ENCODE results near the gene STN1.
"Not testable (repeated sequence)": the region's sequence is repeated elsewhere in the genome, so short reads cannot be mapped to it uniquely, and the experiment has no call there.

The STN1 gene

DNA sequence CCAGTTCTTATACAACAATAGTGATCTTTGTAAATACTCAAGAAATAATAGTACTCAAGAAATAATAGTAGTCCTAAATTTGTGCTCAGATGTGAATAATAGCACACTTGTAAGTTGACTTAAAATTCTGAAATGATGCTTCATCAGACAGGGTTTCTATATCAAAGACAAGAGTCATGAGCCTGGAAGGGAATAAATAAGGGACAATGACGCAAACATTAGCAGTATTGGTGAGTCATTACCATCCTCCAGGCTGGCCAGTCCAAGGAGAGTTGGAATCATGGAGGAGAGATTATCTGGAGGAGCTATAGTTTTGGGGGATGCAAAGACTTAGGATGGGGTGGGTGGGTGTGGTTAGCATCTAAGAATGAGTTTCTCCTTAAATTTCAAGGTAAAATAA is 56.5 kb downstream of the STN1 start:
- no peak for DNase-seq (ENCODE audit: low spot score)

DNA sequence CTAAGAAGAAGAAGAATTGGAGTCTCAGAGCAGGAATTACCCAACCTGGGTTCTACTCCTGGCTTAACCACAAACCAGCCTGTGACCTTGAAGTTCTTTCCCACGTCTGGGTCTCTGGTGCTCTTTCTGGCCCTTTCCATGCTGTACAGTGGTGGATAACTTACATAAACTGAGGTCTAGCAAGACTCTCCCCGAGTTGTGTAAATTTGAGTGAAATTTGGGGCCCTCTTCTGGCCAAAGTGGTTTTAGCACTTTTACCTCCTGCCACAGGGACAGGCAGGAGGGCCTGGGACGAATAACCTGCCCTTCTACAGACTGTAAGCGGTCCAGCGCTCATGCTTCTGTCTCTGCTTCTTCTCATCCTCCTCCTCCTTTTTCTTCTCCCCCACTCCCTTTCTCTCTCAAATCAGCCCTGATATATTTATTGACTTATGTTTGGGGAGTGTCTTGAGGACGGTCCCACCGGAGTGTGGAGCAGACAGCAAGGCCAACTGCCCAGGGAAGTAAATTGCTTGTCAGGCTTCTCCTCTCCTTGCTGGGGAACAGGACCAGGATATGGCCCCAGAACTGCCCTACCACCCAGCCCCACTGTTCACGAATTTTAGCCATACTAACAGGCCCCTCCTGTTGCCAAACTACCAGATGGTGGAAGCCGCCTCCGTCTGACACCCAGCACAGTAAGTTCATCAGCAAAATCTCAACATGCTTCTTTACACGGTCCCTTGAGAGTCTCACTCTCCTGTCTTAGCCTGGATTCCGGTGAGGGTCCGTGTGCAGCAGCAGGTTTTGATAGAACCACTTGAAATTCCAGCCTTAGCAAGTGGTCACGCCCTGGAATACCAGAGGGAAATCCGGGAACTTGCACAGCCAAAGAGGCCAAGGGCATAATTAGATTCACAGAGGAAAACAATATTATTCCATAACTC is 58.6 kb downstream of the STN1 start:
- peak; percentile 58 for DNase-seq (ENCODE audit: low spot score)

DNA sequence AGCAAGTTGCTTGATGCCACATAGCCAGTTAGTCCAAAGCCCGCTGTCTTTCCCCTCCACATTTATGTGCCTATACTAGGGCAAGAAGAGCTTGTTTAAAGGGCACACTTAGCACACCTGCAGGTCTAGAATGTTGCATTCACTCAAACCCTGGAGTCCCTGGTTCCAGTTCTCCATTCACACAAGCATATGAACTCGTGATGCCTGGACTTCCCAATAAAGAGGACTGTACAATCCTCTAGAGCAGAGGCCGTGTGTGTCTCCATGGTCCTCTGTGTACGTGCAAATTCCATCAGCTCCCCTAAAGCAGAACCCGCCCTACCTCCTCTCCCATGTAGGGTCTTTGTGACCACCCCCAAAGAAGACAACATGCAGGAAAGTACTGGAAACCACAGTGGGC is 59.6 kb downstream of the STN1 start:
- no peak for DNase-seq (ENCODE audit: low spot score)

DNA sequence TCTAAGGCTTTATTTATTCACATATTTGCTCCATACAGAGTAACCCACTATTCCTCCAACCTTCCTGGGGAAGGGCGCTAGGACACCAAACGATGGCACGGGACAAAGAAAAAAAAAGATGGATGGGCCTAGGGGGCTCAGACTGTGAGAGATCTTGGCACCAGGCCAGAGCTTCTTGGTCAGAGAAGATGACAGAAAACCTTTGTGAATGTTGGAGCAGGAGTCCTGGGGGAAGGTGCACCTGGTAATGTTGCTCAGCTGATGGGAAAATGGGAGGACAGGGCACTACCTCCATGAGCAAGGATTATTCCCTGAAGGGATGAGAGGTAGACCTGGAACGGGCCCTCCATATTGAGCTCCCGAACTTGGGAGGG is 61.2 kb downstream of the STN1 start:
- DNase-seq (ENCODE audit: low spot score), result no peak

DNA sequence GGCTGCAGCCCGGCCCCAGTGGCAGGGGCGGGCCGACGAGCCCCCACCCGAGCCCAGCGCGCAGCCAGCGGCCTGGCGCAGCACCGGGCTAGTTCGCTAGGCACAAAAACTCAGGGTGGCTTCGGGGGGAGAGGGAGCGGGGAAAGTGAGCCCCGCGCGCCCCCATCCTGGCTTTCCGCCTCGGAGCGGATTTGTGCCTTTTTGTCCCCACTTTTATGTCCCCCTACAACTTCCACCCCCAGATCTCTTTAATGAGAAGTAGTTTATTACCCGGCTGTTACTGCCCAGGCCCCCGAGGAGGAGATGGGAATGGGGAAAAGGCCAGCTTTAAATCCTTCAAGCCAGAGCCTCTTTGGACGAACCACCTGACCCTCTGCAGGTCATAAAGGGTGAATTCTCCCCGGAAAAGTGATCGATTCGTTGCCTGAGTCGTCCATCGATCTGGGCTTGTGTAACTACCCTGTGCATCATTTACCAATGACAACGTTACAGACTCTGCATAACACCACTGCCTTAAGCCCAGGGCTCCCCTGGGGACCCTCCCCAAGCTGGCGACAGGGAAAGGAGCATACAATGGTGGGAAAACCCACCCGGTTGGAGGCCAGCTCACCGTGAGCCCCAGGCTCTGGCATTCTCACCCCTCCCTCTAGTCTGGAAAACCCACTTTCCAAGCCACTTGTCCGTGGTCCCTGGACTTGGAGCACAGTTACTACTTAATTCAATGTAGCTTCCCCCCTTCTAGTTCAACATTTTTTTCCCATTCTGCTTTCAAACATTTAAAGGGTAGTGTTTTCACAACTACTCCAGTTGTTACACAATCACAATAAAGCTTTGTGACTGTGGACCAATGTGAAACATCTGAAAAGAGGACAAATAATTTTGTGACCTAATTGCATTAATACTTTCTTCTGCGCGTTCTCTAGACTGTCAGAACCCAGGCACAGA is 61.9 kb downstream of the STN1 start:
- DNase-seq (ENCODE audit: low spot score), result no peak

DNA sequence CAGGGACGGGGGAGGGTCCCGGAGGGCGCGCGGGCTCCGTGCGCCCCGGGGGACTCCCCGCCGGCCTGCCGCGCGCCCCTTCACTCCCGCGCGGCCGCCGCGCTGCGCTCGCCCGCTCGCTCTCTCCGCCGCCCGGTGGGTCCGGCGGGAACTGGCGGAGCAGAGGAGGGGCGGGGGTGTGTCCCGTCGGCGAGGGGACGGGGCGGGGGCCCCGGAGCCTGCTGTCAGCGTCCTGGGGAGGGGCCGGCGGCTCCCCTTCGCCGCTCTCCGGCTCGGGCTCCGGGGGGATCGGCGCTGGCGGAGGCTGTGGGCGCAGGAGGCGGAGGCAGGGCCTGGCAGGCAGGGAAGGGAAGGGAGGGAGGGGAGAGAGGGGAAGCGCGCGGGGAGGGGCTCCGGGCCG is 62.6 kb downstream of the STN1 start, which contains the start of gene SH3PXD2A:
TSS of gene SH3PXD2A (minus strand) at position 153 of the 400 bp plus-strand sequence. CDS start 310 bp downstream, outside the sequence.
- no peak for DNase-seq (ENCODE audit: low spot score)

DNA sequence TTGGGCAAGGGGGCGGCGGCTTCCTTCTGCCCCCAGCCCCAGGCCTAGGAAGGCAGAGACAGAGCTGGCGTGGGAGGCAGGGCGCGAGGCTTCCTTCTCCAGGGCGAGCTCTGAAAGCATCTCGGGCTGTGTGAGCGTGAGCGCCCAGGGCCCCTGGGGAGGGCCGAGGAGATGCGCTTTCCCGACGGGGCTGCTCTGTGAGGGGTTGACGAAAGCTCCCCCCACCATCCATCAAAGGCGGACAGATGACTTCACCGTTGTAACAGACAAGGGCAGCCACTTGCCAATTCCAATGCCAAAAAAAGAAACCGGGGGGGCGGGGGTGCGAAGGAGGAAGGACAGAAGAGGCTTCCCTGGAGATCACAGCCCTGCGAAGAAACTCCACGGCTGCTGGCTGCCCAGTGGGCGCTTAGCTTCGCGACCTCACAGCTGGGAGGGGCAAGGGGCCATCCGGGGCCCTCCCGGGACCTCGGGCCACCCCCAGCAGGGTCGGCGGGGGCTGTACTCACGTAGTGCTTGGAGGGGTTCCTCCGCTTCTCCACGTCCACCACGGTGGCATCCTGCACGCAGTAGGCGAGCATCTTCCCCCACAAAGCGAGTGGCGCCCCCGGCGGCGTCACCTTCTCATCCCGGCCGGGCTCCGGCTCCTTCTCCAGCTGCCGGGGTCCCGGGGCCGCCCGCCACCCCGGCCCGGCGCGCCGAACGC is 63.1 kb downstream of the STN1 start:
- DNase-seq (ENCODE audit: low spot score), result no peak

DNA sequence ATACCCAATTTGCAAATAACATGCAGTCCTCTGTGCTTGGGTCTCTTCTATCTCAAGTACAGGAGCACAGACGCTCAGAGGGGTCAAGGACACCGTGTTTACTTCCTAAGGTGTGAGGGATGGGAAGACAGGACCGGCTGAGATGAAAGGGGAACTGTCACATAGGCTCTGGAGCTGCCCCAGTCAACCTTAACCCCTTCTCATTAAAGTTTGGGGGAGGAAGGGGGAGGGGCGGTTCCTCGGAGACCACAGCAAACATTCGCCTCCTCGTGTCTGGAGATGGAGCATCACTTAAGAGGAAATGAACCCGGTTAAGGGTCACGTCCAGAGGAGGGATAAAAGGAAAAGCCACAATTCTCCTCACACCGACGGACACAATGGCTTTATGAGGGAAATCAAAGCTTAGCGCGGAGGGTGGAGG is 63.7 kb downstream of the STN1 start:
- no peak for DNase-seq (ENCODE audit: low spot score)

DNA sequence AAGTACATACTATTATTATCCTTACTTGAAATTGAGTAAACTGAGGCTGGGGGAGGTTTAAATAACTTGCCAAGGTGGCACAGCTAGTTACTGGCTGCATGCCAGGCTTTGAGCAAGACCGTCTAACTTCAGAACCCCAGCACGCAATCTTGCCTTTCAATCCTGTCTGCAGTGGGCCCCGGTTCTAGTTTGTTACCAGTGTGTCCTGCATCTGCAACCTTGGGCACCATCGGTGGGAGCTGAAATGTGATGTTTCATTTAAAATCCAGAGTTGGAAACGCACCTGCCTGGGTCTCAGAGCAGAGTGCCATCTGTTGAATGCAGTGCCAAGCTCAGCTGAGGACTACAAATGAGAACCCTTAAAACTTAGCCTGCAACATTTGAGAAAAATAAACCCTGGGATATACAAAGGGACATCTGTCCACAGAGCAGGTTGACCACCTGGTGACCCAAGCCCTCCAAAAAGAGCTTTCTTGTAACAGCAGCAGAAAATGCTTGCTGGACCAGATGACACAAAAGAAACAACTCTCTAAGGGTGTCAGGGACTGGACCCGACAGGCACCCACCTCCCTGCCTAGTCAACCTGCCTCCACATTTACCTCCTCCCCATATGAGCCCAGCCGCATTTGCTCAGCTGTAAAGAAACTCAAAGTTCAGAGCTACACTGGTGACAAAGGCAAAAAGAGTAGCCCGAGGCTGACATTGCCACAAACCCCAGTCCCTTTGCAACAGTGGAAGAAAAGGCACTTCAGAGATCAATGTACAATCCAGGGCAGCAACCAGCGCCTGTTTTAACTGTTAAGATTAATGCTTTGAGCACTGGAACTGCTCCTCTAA is 64.3 kb downstream of the STN1 start:
- no peak for DNase-seq (ENCODE audit: low spot score)

DNA sequence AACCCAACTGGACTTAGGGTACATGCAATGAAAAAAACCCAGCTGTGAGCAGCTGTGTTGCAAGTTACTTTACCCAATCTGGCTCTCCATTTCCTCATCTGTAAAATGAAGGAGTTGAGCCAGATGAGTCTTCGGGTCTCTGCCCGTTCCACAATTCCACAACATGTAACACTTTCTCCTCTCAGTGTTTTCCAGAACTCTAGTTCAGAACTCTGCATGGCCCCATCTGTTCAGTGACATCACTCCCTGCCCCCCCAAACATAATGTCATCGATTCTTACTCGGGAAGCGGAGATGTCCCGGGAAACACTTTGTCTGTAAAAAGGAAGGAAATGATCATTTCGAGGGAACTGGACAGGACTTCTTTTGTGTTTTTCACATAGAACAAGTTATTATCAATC is 65.1 kb downstream of the STN1 start:
- DNase-seq (ENCODE audit: low spot score), result no peak

DNA sequence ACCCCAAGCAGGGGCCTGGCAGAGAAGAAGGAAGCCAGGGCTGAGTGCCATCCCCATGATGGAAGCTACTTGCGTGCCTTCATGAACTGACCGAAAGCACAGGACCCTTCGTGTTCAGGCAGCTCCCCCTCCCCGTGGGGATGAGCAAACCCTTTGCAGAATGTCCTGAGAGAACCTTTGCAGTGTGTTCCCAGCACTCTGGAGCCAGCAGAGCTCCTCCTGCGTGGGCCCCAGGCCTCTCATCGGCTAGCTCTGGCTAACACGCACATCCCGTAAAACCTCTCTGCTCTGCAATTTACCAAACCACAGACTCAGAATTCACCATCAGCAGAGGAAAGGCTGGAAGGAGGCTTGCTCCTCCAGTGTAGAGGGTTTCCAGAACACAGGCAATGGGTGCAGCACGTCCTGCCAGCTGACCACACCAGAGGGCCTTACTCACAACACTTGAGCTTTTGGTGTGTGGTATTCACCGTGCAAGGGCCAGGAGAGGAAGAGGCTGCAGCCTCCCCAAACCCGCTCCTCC is 65.7 kb downstream of the STN1 start:
- no peak for DNase-seq (ENCODE audit: low spot score)

DNA sequence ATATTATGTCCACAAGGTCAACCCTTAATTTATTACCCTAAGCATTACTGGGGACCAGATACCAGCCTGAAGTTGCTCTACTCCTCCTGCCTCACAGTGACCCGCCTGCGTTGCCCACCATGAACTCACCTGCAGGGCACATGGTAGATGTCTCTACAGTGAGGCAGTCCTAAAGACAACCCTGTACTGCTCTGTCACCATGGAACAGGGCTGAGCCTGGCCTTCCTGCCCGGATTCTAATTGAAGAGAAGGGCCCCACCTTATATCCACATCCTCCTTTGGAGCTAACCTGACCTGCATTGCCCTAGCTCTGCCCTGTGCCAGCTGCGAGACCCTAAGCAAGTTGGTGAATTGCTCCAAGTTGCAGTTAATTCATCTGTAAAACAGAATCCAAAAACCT is 66.7 kb downstream of the STN1 start:
- no peak for DNase-seq (ENCODE audit: low spot score)

DNA sequence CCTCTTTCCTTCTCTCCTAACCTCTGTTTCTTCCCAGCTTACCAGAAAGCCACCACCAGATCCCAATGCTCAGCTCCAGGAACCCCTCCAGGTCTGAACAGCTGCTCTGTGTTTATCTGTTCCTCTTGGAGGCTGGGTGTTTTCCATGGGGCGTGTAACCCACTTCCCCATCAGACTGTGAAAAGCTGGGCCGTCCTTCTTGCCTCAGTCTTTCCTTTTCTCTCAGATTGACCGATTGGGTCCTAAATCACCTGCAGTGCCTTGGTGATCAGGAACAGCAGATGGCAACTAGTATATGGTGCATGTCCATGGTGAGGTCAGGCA is 67.5 kb downstream of the STN1 start:
- no peak for DNase-seq (ENCODE audit: low spot score)

DNA sequence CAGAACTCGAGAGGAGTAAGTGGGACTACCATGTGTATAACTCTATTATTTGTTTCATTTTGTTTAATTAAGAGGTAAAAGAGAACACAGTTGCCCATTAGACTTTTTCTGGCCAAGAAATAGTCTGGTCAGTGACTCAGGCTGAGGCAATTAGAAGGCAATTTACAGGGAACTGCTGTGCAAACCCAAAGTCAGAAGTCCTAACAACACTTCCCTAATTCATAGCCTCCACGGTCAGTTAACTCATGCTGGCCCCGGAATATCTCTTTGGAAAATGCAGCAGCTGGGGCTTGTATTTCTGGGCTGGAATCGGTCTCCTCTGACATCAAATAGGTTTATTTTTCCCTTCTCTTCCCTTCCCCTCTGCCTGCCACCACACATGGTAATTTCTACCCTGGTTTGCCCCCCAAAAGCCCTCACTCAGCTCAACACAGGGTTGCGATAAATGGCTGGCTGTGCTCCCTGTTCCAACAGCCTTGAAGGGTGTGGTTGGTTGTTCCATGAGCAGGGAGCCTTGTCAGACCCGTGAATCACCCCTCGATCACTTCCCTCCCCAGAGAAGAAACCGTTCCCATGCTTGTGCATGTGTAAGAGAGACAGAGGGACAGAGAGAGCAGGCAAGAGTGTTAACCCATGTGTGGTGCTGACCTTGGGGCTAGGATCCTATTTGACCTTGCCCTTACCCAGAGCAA is 68.0 kb downstream of the STN1 start:
- no peak for DNase-seq (ENCODE audit: low spot score)

DNA sequence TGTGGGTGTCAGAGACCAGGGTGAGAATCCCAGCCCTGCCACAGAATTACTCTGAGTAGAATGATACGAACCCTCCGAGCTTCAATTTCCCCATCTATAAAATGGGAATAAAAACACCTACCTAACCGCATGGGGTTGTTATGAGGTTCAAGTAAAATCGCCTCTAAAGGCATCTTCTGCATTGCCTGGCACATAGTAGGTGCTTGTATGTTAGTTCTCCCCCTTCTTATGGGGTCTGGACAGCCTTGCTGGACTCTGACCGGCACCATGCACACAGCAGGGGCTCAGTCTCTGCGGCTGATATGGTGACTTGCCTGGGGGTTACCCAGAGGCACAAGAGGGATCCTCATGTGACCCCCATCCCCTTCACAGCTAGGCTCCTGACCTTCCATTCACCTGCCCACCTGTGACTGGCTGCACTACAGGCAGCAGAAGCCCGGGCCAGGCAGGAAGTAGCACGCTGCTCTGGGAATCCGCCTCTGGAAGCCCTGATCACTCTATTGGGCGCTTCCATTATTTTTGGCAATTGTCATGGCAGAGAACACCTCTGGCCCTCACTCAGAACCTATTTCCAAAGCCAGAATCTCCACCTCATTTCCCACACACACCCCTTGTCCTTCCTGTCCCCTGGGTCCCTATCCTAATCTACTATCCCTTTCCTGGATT is 68.6 kb downstream of the STN1 start:
- DNase-seq (ENCODE audit: low spot score), result no peak

DNA sequence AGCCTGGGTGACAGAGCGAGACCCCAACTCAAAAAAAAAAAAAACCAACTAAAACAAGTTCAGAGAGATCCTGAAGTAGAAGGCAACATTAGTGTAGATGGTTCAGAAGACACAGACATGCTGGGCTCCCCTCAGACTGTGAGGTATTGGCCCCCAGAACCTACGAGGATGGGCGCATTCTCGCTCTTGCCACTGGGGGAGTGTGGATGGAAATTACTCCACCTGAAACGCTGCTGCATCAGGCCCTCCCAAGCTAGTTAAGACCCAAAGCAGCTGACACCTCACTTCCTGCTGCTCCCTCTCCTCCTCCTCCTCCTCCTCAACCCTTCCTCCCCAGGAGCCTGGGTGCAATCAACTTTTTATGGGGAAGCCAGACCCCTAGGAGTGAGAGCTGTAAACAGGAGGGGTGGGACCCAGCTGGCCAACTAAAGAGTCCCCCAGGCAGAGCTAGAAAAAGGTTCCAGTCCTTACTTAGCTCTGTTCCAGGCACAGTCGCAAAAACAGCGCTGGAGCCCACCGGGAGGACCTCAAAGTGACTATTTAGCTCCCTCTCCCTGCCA is 70.0 kb downstream of the STN1 start:
- DNase-seq (ENCODE audit: low spot score), result no peak

DNA sequence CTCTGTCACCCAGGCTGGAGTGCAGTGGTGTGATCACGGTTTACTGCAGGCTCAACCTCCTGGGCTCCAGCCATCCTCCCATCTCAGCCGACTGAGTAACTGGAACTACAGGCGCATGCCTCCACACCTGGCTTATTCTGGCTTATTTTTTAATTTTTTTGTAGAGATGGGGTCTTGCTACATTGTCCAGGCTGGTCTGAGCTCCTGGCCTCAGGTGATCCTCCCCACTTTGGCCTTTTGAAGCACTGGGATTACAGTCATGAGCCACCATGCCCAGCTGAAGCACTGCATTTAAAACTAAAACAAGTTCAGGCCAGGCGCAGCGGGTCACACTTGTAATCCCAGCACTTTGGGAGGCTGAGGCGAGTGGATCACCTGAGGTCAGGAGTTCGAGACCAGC is 70.6 kb downstream of the STN1 start:
- DNase-seq (ENCODE audit: low spot score), result no peak

DNA sequence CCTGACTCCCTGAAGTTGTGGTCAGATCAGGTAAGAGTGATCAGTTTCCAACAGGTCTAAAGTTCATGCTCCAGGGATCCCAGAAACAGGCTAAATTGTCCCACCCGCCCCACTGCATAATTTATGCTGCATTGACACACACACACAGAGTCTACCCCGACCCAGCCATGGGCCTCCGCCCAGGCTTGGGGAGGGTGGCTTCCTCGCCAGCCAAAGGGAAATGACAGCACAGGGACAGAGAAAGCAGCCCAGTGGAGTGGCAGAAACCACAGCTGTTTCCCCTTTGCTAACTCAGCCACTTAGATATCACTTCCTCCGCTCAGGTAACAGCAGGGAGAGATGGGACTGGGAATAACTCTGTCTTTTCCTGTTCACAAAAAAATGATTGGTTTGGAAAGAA is 72.0 kb downstream of the STN1 start:
- peak; percentile 37 for DNase-seq (ENCODE audit: low spot score)

DNA sequence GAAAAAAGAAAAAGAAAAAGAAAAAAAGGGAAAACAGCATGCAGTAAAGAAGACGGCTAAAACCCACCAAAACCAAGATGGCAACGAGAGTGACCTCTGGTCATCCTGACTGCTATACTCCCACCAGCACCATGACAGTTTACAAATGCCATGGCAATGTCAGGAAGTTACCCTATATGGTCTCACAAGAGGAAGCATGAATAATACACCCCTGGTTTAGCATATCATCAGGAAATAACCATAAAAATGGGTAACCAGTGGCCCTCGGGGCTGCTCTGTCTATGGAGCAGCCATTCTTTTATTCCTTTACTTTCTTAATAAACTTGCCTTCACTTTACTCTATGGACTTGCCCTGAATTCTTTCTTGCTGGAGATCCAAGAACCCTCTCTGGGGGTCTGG is 72.6 kb downstream of the STN1 start:
- not testable (repeated sequence) for DNase-seq (ENCODE audit: low spot score)

Data from CD4-positive, alpha-beta T cell treated with Interleukin-15 for 4 hours (primary cell).